HepG2 (cell line): ENCODE results near the gene ANXA11. TPM values are rescaled to one million over a fixed set of nuclear protein-coding genes. Genes with fewer than 3 reads are reported as not detected.
A peak's percentile ranks its signal among the peaks of the same experiment; 100 is the strongest.

Experiments used
- AKNA ChIP-seq: sonication (generic); formaldehyde crosslinking; IDR thresholded peaks from 2 replicates; pipeline ENCODE4 v1.4.0; 2020; ENCODE audit warnings: missing genetic modification reagents, borderline replicate concordance
- CENPT ChIP-seq: sonication (generic); formaldehyde crosslinking; IDR thresholded peaks from 2 replicates; pipeline ENCODE4 v1.8.0; 2022; ENCODE audit warnings: low read depth, mild to moderate bottlenecking, moderate library complexity, missing genetic modification reagents
- CREBL2 ChIP-seq: sonication (generic); formaldehyde crosslinking; IDR thresholded peaks from 2 replicates; pipeline ENCODE4 v1.8.1; 2023; ENCODE audit warnings: missing genetic modification reagents, mild to moderate bottlenecking, borderline replicate concordance
- DR1 ChIP-seq: sonication (generic); formaldehyde crosslinking; IDR thresholded peaks from 2 replicates; pipeline ENCODE4 v1.8.0; 2021; ENCODE audit warnings: mild to moderate bottlenecking, missing genetic modification reagents, inconsistent platforms
- GABPA ChIP-seq, 2 experiments: IDR thresholded peaks; 2 replicates each; pipeline ENCODE4 v1.6.1; 2011 to 2016; ENCODE audit warnings: low read depth in 2 of 2, low read length in 1 of 2, missing biosample characterization in 1 of 2, missing genetic modification characterization in 1 of 2
- KMT2B ChIP-seq: IDR thresholded peaks from 2 replicates; pipeline ENCODE4 v1.6.1; 2016; ENCODE audit warnings: missing genetic modification reagents, missing compliant biosample characterization
- MED1 ChIP-seq: sonication (generic); formaldehyde crosslinking; IDR thresholded peaks from 2 replicates; pipeline ENCODE4 v1.4.0; 2020; ENCODE audit warnings: missing genetic modification reagents
- NFKB2 ChIP-seq: sonication (generic); formaldehyde crosslinking; IDR thresholded peaks from 2 replicates; pipeline ENCODE4 v1.4.0; 2020; ENCODE audit warnings: missing genetic modification reagents, borderline replicate concordance
- NR2F6 ChIP-seq, 2 experiments: IDR thresholded peaks; 2 replicates each; pipeline ENCODE4 v1.6.1; 2016; ENCODE audit warnings: antibody characterized with exemption in 1 of 2, mild to moderate bottlenecking in 1 of 2
- PHB2 ChIP-seq: fragments of 450-650 bp; IDR thresholded peaks from 2 replicates; pipeline ENCODE4 v1.6.1; 2018; ENCODE audit not compliant: partially characterized antibody
- PRDM15 ChIP-seq: sonication (generic); formaldehyde crosslinking; IDR thresholded peaks from 2 replicates; pipeline ENCODE4 v1.4.0; 2020; ENCODE audit warnings: missing genetic modification reagents
- RXRB ChIP-seq: IDR thresholded peaks from 2 replicates; pipeline ENCODE4 v1.6.1; 2016; ENCODE audit warnings: borderline replicate concordance, missing genetic modification reagents, missing compliant biosample characterization
- XRCC5 ChIP-seq: fragments of 200-400 bp; formaldehyde crosslinking; optimal IDR thresholded peaks from 2 replicates; pipeline ENCODE3; 2017; ENCODE audit warnings: mild to moderate bottlenecking, low read length
- ZNF121 ChIP-seq: sonication (generic); formaldehyde crosslinking; IDR thresholded peaks from 2 replicates; pipeline ENCODE4 v1.5.0; 2020; ENCODE audit warnings: mild to moderate bottlenecking, missing genetic modification reagents
- ZNF83 ChIP-seq: sonication (generic); formaldehyde crosslinking; IDR thresholded peaks from 2 replicates; pipeline ENCODE4 v1.4.0; 2020; ENCODE audit warnings: missing genetic modification reagents, mild to moderate bottlenecking, borderline replicate concordance
- ZNF839 ChIP-seq: sonication (generic); formaldehyde crosslinking; IDR thresholded peaks from 2 replicates; pipeline ENCODE4 v1.4.0; 2020; ENCODE audit warnings: missing genetic modification reagents, mild to moderate bottlenecking, borderline replicate concordance
- ZSCAN21 ChIP-seq: sonication (generic); formaldehyde crosslinking; IDR thresholded peaks from 2 replicates; pipeline ENCODE4 v1.8.0; 2022; ENCODE audit warnings: mild to moderate bottlenecking, missing genetic modification reagents, moderate library complexity, borderline replicate concordance
- ZSCAN5A ChIP-seq: sonication (generic); formaldehyde crosslinking; IDR thresholded peaks from 2 replicates; pipeline ENCODE4 v1.8.0; 2022; ENCODE audit warnings: mild to moderate bottlenecking, missing genetic modification reagents, borderline replicate concordance
- polyA plus RNA-seq, 8 experiments: library from polyadenylated mRNA; depleted of rRNA in 3 of 8; stranded (reverse) in 7 of 8; unstranded in 1 of 8; fragments of >200 nt; fragmentation: Illumina TruSeq in 4 of 8; extraction: Trizol in 4 of 8; gene quantifications; 2 replicates each; pipeline versions ENCODE4 v1.2.1 to v1.2.3, GENCODE V29; 2011 to 2016; ENCODE audit warnings: low read depth in 4 of 8, missing spikeins in 1 of 8, mixed read lengths in 1 of 8; ENCODE audit not compliant: insufficient read depth in 1 of 8
- total RNA-seq, 5 experiments: library from RNA; depleted of rRNA; stranded (reverse); fragments of >200 nt; fragmentation: Illumina TruSeq; extraction: Trizol; gene quantifications; 2 replicates each; pipeline ENCODE4 v1.2.3, GENCODE V29; 2016; ENCODE audit warnings: low read depth in 1 of 5

ANXA11 gene
- total and polyA plus RNA-seq, 2 of the 13 experiments (the other 11 are each of a cell fraction or from before 2014, with no cell fraction given) = 30.6 to 51.5 TPM

- TF ChIP-seq MED1 (CRISPR knock-in tag) = peak; percentile 52; the same call in 1 of the 2 replicates
- 0 out of 2 replicates have a peak, but pooled peaks have one; percentile 65 for TF ChIP-seq AKNA
- no peak for TF ChIP-seq PRDM15 (CRISPR knock-in tag)
- peak; percentile 43; the same call in 1 of the 2 replicates for TF ChIP-seq KMT2B (CRISPR knock-in tag)
- no peak for TF ChIP-seq PHB2
- no peak for TF ChIP-seq ZNF839 (CRISPR knock-in tag)
- no peak for TF ChIP-seq CENPT (CRISPR knock-in tag)
- no peak for TF ChIP-seq CREBL2
- TF ChIP-seq NR2F6 (IDR thresholded peaks at IDR 0.05) = peak; percentile 49
- TF ChIP-seq NR2F6 (CRISPR knock-in tag; IDR thresholded peaks at IDR 0.05) = peak; percentile 57; the same call in 1 of the 2 replicates
- peak; percentile 69; the same call in 1 of the 2 replicates for TF ChIP-seq NFKB2 (CRISPR knock-in tag)
- peak; percentile 48 for TF ChIP-seq DR1 (CRISPR knock-in tag)
- TF ChIP-seq ZSCAN5A (CRISPR knock-in tag) = no peak
- peak; percentile 46 for TF ChIP-seq XRCC5
- peak; percentile 48; the same call in 1 of the 2 replicates for TF ChIP-seq ZSCAN21 (CRISPR knock-in tag)
- TF ChIP-seq GABPA (IDR thresholded peaks at IDR 0.05; ENCODE audit: low read depth, low read length) = peak; percentile 48
- TF ChIP-seq GABPA (CRISPR knock-in tag; IDR thresholded peaks at IDR 0.05; ENCODE audit: low read depth) = peak; percentile 52; the same call in 1 of the 2 replicates
- TF ChIP-seq RXRB (CRISPR knock-in tag) = peak; percentile 59; the same call in 1 of the 2 replicates
- TF ChIP-seq ZNF83 (CRISPR knock-in tag) = no peak; the same call in 1 of the 2 replicates
- peak; percentile 80 for TF ChIP-seq ZNF121 (CRISPR knock-in tag)
These were observed at the start of gene ANXA11 (continued) for GRCh38 chr10:80205477-80206276.
